GM21825 (cell line): ENCODE data around the gene GLTP.
"Not testable (repeated sequence)": the region's sequence is repeated elsewhere in the genome, so short reads cannot be mapped to it uniquely, and the experiment has no call there.

ENCODE experiments used
- ATAC-seq: cut with Tn5 transposase; IDR thresholded peaks from one replicate; pipeline ENCODE4 v1.9.1; 2021; ENCODE audit warnings: mild to moderate bottlenecking, moderate library complexity; ENCODE audit not compliant: unreplicated experiment

The GLTP gene

GRCh38 chr12:109880043-109880931 is at the start of gene GLTP:
GLTP (minus strand) TSS chr12:109880541; CDS start chr12:109880374, 167 bp downstream.
- ATAC-seq: peak; percentile 94

GRCh38 chr12:109929326-109929725 is 49.0 kb upstream of the GLTP start:
- ATAC-seq: not testable (repeated sequence)

- ATAC-seq: no peak
These were observed 47.8 kb upstream of the GLTP start for GRCh38 chr12:109928058-109928656.

GRCh38 chr12:109927622-109928021 is 47.3 kb upstream of the GLTP start:
- no peak for ATAC-seq

GRCh38 chr12:109926488-109927210 is 46.3 kb upstream of the GLTP start:
- no peak for ATAC-seq

GRCh38 chr12:109926016-109926415 is 45.7 kb upstream of the GLTP start:
- ATAC-seq: no peak

GRCh38 chr12:109925185-109925840 is 45.0 kb upstream of the GLTP start:
- no peak for ATAC-seq

- ATAC-seq: no peak
These were observed 43.3 kb upstream of the GLTP start for GRCh38 chr12:109923481-109924245.

GRCh38 chr12:109923038-109923437 is 42.7 kb upstream of the GLTP start:
- ATAC-seq: no peak

GRCh38 chr12:109921982-109922381 is 41.6 kb upstream of the GLTP start:
- ATAC-seq: no peak

- ATAC-seq: no peak
These were observed 40.0 kb upstream of the GLTP start for GRCh38 chr12:109920261-109920780.

- no peak for ATAC-seq
These were observed 39.1 kb upstream of the GLTP start for GRCh38 chr12:109919456-109919855.

- no peak for ATAC-seq
These were observed 35.7 kb upstream of the GLTP start for GRCh38 chr12:109916045-109916444.

- no peak for ATAC-seq
These were observed 35.1 kb upstream of the GLTP start for GRCh38 chr12:109915171-109916040.

- ATAC-seq: no peak
These were observed 34.1 kb upstream of the GLTP start for GRCh38 chr12:109914461-109914860.

- ATAC-seq: no peak
These were observed 32.5 kb upstream of the GLTP start for GRCh38 chr12:109912855-109913321.

GRCh38 chr12:109910969-109911348 is 30.6 kb upstream of the GLTP start:
- no peak for ATAC-seq

GRCh38 chr12:109910254-109910968 is 30.1 kb upstream of the GLTP start:
- ATAC-seq: no peak
